AG08395 (cell line): Measurements from ENCODE around the gene GLRA1.
A peak's percentile ranks its signal among the peaks of the same experiment; 100 is the strongest.
"Not testable (repeated sequence)": the region's sequence is repeated elsewhere in the genome, so short reads cannot be mapped to it uniquely, and the experiment has no call there.

ENCODE experiments used
- DNase-seq: peaks from one replicate; pipeline ENCODE4 v3.0.0; 2012; ENCODE audit warnings: mixed read lengths, low spot score

The GLRA1 gene

DNA sequence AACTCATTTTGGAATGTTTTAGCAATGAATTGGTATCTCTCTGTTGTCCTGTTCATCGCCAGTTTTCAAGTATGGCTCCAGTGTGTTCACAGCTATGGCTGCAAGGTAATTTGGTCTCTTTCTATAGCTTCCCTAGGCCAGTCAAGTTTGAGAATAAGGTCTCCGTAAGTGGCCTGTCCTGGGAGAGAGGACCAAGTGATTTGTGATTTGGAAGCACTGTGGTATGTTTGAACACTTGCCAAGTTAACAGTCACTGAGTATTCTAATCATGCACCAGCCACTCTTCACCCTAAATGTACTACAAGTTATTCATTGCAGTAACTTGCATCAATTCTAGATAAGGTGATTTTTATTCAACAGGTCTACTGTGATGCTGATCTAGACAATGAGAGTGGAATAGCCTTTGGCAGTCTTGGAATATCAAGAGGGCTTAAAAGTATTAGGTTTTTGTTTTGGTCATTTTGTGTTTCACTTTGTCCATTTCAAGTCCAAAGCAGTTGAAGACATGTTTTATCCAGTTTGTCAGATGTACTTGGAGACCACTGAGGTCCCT is 111.8 kb downstream of the GLRA1 start:
- DNase-seq, result peak; percentile 9

GRCh38 chr5:151811593-151812321 is 112.9 kb downstream of the GLRA1 start:
- DNase-seq, result peak; percentile 45

DNA sequence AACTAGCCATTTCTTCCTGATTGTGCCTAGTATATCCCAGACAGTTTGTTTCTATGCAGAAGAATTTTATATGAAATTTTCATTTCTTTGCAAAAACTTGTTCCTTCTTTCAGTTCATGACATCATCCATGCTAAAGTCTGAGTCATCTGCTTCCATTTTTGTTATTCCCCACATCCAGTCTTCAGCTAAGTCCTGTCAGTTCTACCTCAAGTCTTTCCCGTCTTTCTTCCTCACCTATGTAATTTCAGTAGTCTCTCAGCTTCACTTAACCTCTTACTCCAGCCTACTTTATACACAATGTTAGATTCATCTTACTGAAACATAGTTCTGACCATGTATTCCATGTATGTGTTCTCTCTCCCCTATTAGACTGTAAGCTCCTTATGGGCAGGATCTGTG is 113.8 kb downstream of the GLRA1 start:
- no peak for DNase-seq

DNA sequence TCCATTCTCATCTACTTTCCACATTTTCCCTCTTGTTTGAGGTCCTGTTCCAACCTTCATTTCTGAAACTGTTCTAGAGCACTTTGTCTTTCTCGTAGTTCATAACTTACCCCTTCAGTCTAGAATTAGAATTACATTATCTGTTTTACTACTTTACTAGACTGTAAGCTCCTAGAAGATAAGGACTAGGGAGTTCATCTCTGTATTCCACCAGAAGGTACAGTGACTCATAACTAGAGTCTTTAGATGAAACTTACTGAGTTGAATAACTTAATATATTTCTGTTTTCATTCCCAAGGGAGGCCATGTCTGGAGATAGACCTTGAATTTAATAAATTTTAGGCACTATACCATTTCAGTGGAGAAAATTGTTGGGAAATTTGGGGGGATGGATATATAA is 114.2 kb downstream of the GLRA1 start:
- no peak for DNase-seq

DNA sequence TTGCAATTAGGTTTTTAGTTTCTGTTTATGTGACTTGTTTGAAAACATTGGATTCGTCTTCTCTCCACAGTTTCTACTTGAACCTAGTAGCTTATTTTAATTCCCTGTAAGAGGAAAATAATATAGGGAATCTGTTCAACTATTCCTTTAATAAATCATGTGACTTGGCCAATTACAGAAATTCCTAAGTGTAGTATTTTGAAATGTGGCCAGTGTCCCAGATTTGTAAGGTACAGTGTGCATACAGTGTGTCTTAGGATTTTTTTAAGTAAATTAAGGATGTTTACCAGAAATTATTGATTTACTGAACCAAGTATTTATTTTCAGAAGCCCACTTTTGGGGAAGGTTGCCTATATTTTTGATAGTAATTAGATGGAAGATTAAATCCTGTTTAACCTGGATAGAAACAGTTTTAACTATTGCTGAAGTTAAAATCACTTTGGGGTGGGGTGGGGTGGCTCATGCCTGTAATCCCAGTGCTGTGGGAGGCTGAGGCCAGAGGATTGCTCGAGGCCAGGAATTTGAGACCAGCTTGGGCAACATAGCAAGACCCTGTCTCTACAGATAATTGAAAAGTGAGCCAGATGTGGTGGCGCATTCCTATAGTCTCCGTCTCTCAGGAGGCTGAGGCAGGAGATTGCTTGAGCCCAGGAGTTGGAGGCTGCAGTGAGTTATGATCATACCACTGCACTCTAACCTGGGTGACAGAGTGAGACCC is 116.0 kb downstream of the GLRA1 start:
- DNase-seq, result no peak

DNA sequence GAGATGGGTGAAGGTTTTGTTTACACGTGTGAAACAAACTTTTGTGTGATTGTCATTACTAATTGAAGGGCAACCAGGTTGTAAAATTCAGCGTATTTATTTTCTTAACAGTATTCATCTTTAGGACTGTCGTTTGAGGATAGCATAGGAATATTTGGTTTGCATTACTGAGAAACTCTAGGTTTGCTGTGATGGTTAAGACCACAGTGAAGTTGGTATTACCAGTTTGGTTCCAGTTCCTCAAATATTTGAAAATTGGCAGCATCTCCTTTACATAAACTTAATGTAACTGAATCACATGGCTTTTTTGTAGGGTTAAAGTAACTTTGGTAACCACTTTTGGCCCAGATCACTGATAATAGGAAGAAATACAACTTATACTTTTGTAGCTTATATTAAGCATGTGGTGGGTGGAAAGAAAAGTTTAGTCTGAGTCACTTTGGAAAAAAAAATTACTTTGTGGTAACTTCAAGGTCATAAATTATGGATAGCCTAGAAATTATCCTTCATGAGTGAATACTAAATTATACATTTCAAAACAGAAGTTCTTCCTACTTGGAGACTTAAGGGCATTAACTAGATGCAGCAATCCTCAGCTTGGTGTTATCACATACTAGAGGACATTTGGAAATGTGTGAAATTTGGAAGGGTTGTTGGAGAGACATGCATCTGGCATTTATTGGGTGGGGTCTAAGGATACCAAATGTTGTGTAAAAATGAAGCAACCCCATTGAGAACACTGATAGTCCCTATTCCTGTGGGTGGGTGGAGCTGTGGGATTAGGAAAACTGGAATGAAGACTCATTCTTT is 119.0 kb downstream of the GLRA1 start:
- DNase-seq, result peak; percentile 69

- DNase-seq, result no peak
These were observed 124.1 kb downstream of the GLRA1 start for GRCh38 chr5:151800532-151800931.

DNA sequence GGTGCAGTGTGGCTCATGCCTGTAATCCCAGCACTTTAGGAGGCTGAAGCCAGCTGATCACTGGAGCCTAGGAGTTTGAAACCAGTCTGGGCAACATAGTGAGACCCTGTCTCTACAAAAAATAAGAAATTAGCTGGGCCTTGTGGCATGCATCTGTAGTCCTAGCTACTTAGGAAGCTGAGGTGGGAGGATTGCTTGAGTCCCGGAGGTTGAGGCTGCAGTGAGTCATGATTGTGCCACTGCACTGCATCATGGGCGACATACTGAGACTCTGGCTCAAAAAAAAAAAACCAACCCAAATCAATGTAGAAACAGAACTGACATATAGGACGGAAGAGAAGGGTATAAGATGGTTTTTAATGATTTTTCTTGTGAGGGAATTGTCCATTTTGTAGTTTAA is 125.2 kb downstream of the GLRA1 start:
- no peak for DNase-seq

- DNase-seq, result no peak
These were observed 126.0 kb downstream of the GLRA1 start for GRCh38 chr5:151798674-151799073.

DNA sequence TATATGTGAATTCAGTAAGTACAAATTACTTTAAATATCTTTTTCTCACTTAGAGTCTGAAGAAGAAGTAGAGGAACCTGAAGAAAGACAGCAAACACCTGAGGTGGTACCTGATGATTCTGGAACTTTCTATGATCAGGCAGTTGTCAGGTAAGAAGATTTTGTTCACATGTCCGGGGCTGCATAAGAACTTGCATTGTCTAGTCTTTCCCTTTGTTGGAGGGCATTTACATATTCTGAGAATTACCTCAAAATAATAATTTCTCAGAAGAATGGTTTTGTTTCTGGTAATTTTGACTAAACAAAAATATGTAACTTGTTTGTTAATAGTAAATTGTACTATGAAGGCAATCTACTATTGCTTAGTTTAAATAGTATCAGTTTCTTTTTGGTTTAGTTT is 129.2 kb downstream of the GLRA1 start:
- no peak for DNase-seq

DNA sequence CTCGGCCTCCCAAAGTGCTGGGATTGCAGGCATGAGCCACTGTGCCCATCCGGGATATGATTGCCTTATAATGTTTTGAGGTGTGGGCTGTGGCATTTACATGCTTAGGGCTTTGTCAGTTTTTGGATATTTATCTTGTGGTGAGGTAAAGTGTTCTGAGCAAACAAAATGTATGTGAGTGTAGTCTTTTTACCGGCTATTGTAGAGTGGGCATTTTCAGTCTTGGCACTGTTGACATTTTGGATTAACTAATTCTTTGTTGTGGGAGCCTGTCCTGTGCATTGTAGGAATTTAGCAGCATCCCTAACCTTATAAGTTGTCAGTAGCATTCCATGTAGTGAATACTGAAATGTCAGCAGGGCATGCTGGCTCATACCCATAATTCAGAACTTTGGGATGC is 131.3 kb downstream of the GLRA1 start:
- DNase-seq, result no peak

GRCh38 chr5:151787817-151788216 is 136.8 kb downstream of the GLRA1 start:
- no peak for DNase-seq

- DNase-seq, result no peak
These were observed 138.2 kb downstream of the GLRA1 start for GRCh38 chr5:151786468-151786867.

- DNase-seq, result no peak
These were observed 140.5 kb downstream of the GLRA1 start for GRCh38 chr5:151784141-151784540.

DNA sequence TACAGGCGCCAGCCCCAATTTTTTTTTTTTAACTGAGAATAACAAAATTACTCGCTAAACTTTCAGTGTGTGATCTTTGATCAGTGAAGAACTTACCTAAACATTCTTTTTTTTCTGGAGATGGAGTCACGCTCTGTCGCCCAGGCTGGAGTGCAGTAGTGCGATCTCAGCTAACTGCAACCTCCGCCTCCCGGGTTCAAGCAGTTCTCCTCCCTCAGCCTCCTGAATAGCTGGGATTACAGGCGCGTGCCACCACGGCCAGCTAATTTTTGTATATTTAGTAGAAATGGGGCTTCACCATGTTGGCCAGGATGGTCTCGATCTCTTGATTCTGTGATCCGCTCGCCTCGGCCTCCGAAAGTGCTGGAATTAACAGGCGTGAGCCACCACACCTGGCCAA is 141.0 kb downstream of the GLRA1 start:
- not testable (repeated sequence) for DNase-seq

- DNase-seq, result no peak
These were observed 143.4 kb downstream of the GLRA1 start for GRCh38 chr5:151781201-151781600.

DNA sequence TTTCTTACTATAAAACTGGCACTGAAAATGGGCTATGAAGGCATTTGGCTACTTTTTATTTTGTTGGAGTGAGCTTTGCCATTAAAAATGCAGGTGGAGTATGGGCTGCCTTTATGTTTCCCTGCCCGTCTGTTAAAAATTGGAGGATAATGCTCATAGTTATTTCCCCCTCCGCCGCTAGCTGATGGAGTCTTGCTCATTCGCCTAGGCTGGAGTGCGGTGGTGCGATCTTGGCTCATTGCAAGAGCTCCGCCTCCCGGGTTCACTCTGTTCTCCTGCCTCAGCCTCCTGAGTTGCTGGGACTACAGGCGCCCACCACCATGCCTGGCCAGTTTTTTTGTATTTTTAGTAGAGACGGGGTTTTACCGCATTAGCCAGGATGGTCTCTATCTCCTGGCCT is 144.3 kb downstream of the GLRA1 start:
- no peak for DNase-seq

DNA sequence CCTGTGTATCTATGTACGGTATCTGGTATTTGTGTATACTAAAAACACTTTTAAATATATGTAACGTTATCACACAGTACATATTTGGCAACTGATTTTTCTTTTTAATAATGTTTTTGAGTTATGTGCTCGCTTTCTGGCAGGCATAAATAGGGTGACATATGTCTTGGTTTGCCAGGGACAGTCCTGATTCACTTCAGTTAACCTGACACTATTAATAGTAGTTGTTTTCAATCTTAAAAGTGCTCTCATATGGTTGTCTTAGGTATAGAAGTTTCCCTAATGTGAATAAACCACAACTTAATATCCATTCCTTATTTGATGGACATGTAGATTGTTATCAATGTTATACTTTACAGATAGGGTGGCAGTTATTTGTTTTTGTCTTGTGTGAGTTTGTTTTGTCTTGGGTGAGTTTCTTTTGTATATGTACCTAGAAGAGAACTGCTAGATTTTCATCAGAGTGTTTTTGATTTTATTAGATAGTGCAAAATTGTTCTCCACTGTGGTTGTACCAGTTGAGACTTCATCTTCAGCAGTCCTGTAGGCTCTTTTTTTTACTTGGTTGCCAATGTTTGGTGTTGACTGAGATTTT is 145.0 kb downstream of the GLRA1 start:
- DNase-seq, result no peak

DNA sequence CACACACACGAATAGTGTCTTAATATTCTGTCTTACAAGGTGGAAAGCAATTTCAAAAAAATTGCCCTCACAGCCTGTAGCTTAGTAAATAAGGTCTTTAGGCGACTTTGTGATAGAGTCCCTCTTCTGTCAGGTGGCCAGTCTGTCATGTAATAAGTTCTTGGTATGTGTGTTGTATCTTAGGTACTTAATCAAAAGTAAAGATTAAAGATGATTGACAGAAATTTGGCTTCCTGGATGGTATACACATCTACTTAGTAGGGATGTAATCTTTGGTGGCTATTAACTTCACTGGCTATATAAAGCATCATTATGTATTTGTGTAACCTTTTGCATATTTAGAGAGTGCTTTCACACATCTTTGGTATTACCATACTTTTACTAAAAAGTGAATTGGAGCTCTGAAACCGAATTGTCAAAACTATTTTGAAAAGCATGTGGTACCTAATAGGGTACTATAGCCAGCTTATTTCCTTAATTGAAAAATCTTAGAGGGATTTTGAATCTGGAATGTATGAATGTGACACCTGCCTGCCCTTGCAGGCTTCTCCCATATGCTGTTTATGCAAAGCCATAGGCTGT is 149.5 kb downstream of the GLRA1 start:
- DNase-seq, result no peak

DNA sequence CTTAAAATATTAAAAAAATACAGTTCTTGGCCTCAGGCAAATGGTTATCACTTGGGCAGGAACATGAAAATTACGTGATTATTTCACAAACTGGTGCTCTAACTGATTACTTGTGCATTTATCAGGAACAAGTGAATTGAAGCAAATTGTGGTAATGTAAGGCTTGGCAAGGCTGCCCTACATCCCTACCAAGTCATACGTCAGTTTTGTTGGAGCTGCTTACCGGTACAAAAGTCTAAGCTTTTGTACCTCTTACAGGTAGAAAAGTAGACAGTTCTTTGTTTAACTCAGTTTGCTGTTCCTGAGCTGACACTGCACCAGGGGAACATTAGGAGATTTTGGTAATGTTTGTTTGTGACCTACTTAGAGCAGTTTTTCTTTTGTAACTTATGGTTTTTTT is 150.7 kb downstream of the GLRA1 start:
- no peak for DNase-seq

- DNase-seq, result peak; percentile 18
These were observed 151.6 kb downstream of the GLRA1 start for GRCh38 chr5:151772846-151773561.
